Hematopoietic multipotent progenitor cell treated with erythropoietin and hydrocortisone succinate and interleukin-3 and kit ligand, for 8 days (in vitro differentiated cells): ENCODE measurements around the gene CHAF1A.
A peak's percentile ranks its signal among the peaks of the same experiment; 100 is the strongest.

Experiments used
- DNase-seq: peaks from one replicate; pipeline ENCODE4 v3.0.0-alpha.2; 2015

The CHAF1A gene

DNA sequence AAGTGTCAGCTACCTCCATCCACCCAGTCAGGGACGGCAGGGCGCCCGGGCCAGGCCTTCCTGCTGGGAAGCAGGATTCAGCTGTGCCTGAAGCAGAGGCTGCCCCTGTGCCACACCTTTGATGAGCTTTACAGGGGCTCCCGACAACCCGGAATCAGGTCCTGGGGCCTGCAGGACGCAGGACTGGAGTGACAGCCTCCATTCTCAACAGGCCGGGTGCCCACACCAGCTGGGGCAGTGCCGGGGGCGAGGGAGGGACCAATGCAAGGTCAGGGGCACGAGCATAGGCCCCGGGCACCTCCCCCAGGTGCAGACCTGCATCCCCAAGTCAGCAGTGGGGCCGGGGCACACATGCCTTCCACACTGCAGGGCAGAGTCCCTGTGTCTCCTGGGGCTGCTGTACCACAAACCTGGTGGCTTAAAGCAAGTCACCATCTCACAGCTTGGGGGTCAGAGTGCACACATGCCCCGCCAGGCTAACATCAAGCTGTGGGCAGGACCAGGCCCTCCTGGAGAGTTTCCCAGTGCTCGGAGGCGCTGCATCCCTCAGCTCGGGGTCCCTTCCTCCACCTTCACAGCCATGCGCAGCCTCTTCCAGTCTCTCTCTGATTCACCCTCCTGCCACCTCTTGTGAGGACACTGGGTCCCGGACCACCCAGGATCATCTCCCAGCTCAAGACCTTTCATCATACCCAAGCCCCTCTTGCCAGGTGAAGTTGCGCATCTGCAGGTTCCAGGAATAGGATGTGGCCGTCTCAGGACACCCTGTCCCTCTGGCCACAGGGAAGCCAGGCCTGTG is 41.7 kb downstream of the CHAF1A start:
- DNase-seq, result no peak

DNA sequence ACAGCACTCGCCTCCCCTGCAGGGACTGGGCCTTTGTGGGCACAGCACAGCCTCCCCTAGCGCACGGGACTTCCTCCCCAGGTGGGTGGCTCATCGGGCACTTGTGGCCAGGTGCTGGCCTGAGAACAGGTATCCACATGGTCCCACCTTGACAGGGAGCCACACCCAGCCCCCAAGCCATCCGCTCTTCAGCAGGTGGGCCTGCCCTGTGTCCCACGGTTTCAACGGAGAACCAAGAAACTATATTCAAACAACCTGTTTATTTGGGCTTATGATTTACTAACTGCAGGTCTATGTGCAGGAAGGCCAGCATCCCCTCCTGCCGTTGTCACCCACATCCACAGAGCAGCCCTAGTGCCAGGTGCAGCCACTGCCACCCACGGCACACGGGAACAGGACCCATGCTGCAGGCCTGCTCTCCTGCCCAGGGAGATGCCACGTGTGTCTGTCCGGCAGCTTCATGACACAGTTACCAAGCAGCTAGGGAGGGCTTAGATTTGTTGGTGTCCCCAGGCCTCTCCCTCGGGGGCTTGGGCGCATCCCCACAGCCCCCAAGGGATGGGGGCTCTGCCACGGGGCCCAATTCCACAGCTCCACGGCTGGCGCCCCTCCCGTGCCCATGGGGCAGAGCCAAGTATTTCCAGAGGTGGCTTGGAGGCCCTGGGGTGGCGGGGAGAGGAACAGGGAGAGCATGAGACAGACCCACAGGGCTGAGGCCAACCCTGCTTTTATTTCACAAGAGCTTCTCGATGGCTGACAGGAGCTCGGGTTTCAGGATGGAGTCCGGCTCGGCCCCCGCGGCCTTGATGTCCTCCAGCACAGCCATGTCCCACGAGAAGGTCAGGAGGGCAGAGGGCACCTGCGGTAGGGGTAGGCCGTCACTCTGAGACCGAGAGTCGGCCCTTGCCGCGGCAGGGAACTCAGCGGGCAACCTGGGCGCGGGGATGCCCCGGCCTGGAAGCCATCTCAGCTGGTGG is 42.6 kb downstream of the CHAF1A start:
- no peak for DNase-seq

DNA sequence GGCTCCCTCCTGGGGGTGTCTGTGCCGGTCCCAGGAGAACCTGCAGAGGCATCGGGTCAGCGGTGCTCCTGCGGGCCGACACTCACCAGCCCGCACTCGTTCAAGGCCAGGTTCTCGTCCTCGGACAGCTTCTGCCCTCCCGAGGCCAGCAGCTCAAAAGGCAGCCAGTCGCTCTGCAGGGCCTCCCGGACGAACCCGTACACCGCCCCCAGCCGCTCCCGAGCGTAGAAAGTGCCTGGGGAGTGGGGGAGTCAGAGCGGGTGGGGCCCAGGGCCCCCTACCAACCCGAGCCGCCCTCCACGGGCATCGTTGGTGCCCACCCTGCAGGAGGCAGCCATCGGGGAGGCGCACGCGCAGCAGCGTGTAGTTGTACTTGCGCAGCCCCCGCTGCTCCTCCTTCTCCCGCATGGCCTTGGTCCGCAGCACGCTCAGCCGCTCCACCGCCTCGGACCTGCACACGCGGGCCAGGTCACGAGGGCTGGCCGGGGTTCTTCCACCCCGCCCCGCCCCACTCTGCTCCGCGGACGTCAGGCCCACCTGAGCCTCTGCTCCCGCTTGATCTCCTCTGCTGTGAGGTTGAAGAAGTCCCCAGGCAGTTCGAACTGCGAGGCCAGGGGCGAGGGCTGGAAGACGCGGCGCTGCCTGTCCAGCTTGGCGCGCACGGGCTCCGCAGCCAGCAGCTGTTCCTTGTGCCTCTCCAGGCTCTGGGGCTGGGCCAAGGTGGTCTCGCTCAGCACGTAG is 43.7 kb downstream of the CHAF1A start:
- DNase-seq, result no peak

- DNase-seq, result no peak
Measured at GRCh38 chr19:4446704-4447200, 44.3 kb downstream of the CHAF1A start.

- DNase-seq, result no peak
Measured at GRCh38 chr19:4447327-4448146, 45.1 kb downstream of the CHAF1A start.

DNA sequence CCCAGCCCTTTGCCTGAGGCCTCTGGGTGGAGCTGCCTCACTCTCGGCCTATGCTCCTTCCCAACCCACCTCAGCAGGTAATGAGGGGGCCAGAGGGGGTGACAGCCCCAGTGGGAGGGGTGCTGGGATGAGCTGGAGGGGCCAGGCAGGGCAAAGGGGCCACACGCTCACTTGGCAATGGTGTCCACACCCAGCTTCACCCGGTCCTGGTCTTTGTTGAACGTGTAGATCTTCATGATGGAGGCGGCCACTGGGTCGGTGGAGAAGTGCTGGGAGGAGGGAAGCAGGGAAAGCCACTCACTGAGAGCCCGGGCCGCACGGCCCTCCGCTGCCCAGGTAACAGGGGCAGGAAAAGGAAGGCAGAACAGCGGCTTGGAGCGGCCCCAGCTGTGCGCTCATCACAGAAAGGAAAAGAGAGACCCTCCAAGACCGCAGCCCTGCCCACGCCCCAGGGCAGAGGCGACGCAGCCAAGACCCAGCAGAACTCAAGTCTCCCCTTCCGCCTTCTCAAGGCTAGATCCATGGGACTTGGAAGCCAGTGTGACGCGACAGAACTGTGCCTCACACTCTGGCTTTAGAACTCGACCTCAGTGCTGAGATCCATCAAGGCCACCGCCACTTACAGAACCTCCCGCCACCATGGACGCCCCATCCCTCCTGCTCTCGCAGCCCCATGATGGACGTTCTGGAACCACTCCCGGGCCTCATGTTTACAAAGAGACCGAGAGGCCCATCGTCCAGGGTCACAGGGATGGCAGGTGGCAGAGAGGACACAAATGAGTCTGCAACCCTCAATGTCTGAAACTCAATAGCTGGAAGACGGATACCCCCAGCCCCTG is 45.9 kb downstream of the CHAF1A start:
- no peak for DNase-seq

- DNase-seq, result no peak
Measured at GRCh38 chr19:4449022-4449638, 46.7 kb downstream of the CHAF1A start.

GRCh38 chr19:4449639-4450028 is 47.2 kb downstream of the CHAF1A start:
- DNase-seq, result no peak

DNA sequence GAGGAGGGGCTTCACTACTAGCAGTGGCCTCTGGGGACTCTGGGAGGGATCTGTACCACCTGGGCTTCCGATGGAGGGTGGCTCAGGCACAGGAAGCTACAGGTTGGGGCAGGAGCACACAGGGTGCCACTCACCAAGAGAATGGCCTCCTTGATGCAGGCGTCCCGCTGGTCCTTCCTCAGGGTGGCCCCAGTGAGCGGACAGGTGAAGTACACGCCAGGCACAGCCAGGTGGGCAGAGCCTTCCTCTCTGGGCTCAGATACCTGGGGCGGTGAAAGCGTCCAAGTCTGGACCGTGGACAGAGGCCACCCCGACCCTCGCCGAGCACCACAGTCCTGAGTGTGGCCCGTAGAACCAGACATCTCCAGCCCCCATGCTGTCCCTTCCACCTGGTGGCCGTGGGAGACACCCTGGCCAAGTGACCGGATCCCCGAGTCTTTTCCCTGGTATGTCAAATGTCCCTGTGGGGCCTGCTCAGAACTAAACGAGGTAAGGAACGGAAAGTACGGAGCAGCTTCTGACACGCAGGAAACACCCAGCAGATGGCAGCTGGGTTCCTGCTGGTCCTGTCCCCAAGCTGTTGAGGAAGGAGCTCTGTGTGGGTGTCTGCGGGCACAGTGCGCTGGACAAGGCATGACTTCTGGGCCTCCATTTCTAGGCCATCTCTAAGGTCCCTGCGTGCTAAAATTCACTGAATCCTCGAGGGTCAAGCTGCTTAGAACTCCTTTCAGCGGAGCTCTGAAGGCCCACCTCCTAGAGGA is 50.0 kb downstream of the CHAF1A start:
- DNase-seq, result no peak

- DNase-seq, result no peak
Measured at GRCh38 chr19:4453232-4454179, 51.1 kb downstream of the CHAF1A start.

- DNase-seq, result peak; percentile 96
Measured at GRCh38 chr19:4454747-4455718, 52.6 kb downstream of the CHAF1A start.

DNA sequence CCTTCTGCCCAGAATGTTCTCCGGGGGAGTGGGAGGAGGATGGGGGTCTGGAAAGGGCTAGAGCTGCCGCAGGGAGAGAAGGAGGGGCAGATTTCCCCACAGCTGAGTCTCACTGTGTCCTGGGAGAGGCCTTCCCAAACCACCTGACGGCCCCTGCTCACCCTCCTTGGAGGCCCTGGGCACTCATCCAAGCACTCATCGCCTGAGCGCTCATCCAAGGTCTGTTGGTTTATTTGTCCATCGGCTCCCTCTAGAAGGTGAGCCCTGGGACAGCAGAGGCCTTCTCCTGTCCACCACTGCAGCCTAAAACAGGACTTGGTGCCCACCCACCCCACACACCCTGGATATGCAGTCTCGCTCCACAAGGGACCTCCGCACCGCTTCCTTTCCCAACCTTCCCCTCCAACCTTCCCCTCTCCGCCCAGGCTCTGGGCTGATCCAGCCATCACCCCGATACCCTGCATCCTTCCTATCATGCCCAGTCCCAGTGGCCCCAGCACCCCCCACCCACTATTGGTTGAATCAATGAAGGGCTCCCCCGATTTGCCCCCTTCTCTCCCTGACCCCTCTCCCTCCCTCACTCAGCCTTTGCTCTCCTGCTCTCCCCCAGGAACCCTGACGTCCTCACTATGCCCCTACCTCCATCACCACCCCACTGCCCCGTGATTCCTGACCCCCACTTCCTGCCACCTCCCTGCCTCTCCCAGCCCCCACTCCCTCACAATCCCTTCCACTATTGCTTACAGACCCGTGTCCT is 53.5 kb downstream of the CHAF1A start:
- DNase-seq, result peak; percentile 84

- DNase-seq, result peak; percentile 38
Measured at GRCh38 chr19:4456476-4456842, 54.0 kb downstream of the CHAF1A start.

DNA sequence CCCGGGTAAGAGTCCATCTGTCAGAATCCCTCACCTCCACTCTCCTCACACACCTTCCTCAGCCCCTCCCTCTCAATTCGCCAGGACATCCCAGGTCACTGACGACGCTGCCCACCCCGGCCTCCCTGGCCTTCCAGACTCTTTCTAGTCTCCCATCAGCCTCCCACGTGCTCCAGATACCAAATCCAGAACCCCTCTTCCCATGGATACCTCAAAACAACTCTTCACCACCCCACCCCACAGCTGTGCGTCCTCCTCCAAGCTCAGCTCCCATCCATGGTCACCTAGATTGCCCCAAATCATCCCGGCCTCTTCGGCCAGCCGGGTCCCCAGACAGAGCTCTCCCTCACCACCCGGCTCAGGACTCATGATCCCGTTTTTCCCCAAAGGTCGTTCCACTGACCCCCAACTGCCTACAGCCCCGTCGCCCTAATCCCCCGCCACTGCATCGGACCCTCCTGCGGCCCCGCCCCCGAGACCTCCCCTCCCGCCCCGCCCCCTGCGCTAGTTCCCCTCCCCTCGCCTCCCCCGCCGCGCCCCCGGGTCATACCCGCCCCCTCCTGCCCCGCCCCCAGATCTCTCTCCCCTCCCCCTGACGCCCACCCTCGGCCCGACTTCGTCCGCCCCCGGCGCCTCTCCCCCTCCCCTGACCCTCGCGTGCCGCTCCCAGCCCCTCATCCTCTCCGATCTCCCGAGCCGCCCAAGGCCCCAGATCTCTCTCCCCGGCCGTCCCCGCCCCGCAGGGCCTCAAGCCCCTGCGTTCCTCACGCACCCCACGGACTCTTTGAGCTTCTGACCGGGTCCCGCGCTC is 54.6 kb downstream of the CHAF1A start:
- no peak for DNase-seq

DNA sequence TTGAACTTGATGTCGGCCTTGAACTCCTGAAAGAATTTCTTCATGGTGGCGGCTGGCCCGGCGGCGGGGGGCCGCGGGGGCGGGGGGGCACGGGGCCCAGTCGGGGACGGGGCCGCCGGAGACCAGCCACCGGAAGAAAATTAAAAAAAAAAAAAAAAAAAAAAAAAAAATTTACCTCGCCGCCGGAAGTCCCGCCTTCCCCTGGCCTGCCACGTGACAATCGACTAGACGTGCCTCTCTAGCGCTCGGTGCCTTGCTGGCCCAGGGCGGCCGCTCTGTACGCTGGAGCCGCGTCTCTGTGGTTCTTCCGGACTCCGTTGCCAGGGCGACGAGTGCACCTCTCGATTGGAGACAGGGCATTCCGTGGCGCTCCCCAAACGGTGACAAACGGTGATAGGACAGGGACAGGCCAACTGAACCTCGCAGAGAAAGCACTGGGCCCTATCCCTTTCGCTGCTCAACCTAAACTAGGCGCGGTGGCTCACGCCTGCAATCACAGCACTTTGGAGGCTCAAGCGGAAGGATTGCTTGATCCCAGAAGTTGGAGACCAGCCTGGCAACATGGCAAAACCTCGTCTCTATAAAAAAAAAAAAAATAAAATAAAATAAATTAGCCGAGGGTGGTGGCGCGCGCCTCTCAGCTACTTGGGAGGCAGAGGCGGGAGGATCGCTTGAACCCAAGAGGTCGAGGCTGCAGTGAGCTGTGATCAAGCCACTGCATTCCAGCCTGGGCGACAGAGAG is 55.4 kb downstream of the CHAF1A start, which contains the start of gene UBXN6:
Gene UBXN6 (minus strand): TSS at position 141 of the 742 bp plus-strand sequence. CDS start 97 bp downstream, at position 44.
- peak; percentile 100 for DNase-seq
